WTC11 (cell line): Measurements from ENCODE around the gene SYPL2. TPM values are rescaled to one million over a fixed set of nuclear protein-coding genes. Genes with fewer than 3 reads are reported as not detected.

Experiments used
- ATAC-seq: fragments of 200-7000 bp; cut with Tn5 transposase; 2 replicates; pipeline ENCODE4 v1.10.0; 2021; ENCODE audit warnings: mild to moderate bottlenecking, moderate library complexity
- CTCF ChIA-PET: fragments of 300-600 bp; sonication (Branson Sonifier 250); formaldehyde crosslinking; loops from one replicate; lab custom pipeline; 2021; ENCODE audit warnings: antibody characterized with exemption; lab: Charles Lee
- POLR2A ChIA-PET: fragments of 350-600 bp; sonication (Branson Sonifier 250); formaldehyde crosslinking; loops from one replicate; lab custom pipeline; 2021; ENCODE audit warnings: antibody characterized with exemption; lab: Charles Lee
- DNase-seq: peaks from one replicate; pipeline ENCODE4 v3.0.0; 2021; ENCODE audit warnings: low spot score
- H3K27ac Mint-ChIP-seq: 2 replicates; pipeline ENCODE4 v1.8.0; 2021; ENCODE audit warnings: mixed read lengths
- H3K27me3 Mint-ChIP-seq: 2 replicates; pipeline ENCODE4 v1.8.0; 2021; ENCODE audit warnings: low read depth, mild to moderate bottlenecking, moderate library complexity, mixed read lengths
- H3K36me3 Mint-ChIP-seq: 2 replicates; pipeline ENCODE4 v1.8.0; 2021; ENCODE audit warnings: mixed read lengths
- H3K4me1 Mint-ChIP-seq: 2 replicates; pipeline ENCODE4 v1.8.0; 2022; ENCODE audit warnings: mixed read lengths
- H3K4me3 Mint-ChIP-seq: 2 replicates; pipeline ENCODE4 v1.8.0; 2021; ENCODE audit warnings: mild to moderate bottlenecking, moderate library complexity, mixed read lengths
- H3K9me3 Mint-ChIP-seq: 2 replicates; pipeline ENCODE4 v1.8.0; 2021; ENCODE audit warnings: mixed read lengths
- ARID4B ChIP-seq: sonication (generic); formaldehyde crosslinking; IDR thresholded peaks from 2 replicates; pipeline ENCODE4 v1.8.0; 2023; ENCODE audit warnings: missing genetic modification reagents, mild to moderate bottlenecking, borderline replicate concordance
- ATF2 ChIP-seq: sonication (generic); formaldehyde crosslinking; IDR thresholded peaks from 2 replicates; pipeline ENCODE4 v1.8.1; 2022; ENCODE audit warnings: low read depth, missing genetic modification reagents, borderline replicate concordance
- ATF6 ChIP-seq: sonication (generic); formaldehyde crosslinking; IDR thresholded peaks from 2 replicates; pipeline ENCODE4 v1.8.1; 2023; ENCODE audit warnings: mild to moderate bottlenecking, missing genetic modification reagents
- SMAD3 ChIP-seq: sonication (generic); formaldehyde crosslinking; IDR thresholded peaks from 2 replicates; pipeline ENCODE4 v1.8.0; 2022; ENCODE audit warnings: missing genetic modification reagents, mild to moderate bottlenecking, borderline replicate concordance
- TP53 ChIP-seq: sonication (generic); formaldehyde crosslinking; IDR thresholded peaks from 2 replicates; pipeline ENCODE4 v1.8.1; 2023; ENCODE audit warnings: mild to moderate bottlenecking, missing genetic modification reagents
- ZNF317 ChIP-seq: sonication (generic); formaldehyde crosslinking; IDR thresholded peaks from 2 replicates; pipeline ENCODE4 v1.8.1; 2023; ENCODE audit warnings: low read depth, mild to moderate bottlenecking, moderate library complexity, missing genetic modification reagents, borderline replicate concordance
- ZNF423 ChIP-seq: fragments of 250-450 bp; sonication (Bioruptor Pico); IDR thresholded peaks from 2 replicates; pipeline ENCODE4 v2.1.2; 2022; ENCODE audit warnings: mild to moderate bottlenecking, moderate library complexity
- total RNA-seq: library from RNA; stranded (reverse); gene quantifications from 3 replicates; pipeline ENCODE4 v1.2.3, GENCODE V29; 2021
- TF ChIP-seq, protein P1 (sequence below): fragments of 250-450 bp; sonication (Bioruptor Pico); IDR thresholded peaks from 2 replicates; pipeline ENCODE4 v1.9.0; 2021; ENCODE audit warnings: moderate library complexity, mild to moderate bottlenecking, inconsistent platforms, borderline replicate concordance
- TF ChIP-seq, protein P2 (sequence below): sonication (generic); formaldehyde crosslinking; IDR thresholded peaks from 2 replicates; pipeline ENCODE4 v1.8.1; 2023; ENCODE audit warnings: mild to moderate bottlenecking, moderate library complexity, missing genetic modification reagents
- TF ChIP-seq, protein P3 (sequence below): sonication (generic); formaldehyde crosslinking; IDR thresholded peaks from 2 replicates; pipeline ENCODE4 v1.8.0; 2022; ENCODE audit warnings: mild to moderate bottlenecking, missing genetic modification reagents
- TF ChIP-seq, protein P4 (sequence below): sonication (generic); formaldehyde crosslinking; IDR thresholded peaks from 2 replicates; pipeline ENCODE4 v1.8.0; 2022; ENCODE audit warnings: mild to moderate bottlenecking, missing genetic modification reagents
- TF ChIP-seq, protein P5 (sequence below): fragments of 250-450 bp; sonication (Bioruptor Pico); IDR thresholded peaks from 2 replicates; pipeline ENCODE4 v1.9.0; 2021; ENCODE audit warnings: mild to moderate bottlenecking

The SYPL2 gene
- total RNA-seq, 1 experiment from 2014 or later: 3.7 TPM

- TF ChIP-seq ATF6 (CRISPR knock-in tag): no peak
- TF ChIP-seq SMAD3 (CRISPR knock-in tag): no peak
- TF ChIP-seq, protein P1, sequence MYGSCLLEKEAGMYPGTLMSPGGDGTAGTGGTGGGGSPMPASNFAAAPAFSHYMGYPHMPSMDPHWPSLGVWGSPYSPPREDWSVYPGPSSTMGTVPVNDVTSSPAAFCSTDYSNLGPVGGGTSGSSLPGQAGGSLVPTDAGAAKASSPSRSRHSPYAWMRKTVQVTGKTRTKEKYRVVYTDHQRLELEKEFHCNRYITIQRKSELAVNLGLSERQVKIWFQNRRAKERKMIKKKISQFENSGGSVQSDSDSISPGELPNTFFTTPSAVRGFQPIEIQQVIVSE (CRISPR knock-in tag): no peak
- TF ChIP-seq, protein P2, sequence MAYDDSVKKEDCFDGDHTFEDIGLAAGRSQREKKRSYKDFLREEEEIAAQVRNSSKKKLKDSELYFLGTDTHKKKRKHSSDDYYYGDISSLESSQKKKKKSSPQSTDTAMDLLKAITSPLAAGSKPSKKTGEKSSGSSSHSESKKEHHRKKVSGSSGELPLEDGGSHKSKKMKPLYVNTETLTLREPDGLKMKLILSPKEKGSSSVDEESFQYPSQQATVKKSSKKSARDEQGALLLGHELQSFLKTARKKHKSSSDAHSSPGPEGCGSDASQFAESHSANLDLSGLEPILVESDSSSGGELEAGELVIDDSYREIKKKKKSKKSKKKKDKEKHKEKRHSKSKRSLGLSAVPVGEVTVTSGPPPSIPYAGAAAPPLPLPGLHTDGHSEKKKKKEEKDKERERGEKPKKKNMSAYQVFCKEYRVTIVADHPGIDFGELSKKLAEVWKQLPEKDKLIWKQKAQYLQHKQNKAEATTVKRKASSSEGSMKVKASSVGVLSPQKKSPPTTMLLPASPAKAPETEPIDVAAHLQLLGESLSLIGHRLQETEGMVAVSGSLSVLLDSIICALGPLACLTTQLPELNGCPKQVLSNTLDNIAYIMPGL (CRISPR knock-in tag): peak; percentile 67; the same call in 1 of the 2 replicates
- TF ChIP-seq, protein P3, sequence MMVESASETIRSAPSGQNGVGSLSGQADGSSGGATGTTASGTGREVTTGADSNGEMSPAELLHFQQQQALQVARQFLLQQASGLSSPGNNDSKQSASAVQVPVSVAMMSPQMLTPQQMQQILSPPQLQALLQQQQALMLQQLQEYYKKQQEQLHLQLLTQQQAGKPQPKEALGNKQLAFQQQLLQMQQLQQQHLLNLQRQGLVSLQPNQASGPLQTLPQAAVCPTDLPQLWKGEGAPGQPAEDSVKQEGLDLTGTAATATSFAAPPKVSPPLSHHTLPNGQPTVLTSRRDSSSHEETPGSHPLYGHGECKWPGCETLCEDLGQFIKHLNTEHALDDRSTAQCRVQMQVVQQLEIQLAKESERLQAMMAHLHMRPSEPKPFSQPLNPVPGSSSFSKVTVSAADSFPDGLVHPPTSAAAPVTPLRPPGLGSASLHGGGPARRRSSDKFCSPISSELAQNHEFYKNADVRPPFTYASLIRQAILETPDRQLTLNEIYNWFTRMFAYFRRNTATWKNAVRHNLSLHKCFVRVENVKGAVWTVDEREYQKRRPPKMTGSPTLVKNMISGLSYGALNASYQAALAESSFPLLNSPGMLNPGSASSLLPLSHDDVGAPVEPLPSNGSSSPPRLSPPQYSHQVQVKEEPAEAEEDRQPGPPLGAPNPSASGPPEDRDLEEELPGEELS (CRISPR knock-in tag): peak; percentile 44; the same call in 1 of the 2 replicates
- no peak for TF ChIP-seq ZNF423 (CRISPR knock-in tag)
- no peak for TF ChIP-seq ATF2
Measured at GRCh38 chr1:109509176-109510134, 43.1 kb downstream of the SYPL2 start, which contains the start of gene AMIGO1 (continued).

DNA sequence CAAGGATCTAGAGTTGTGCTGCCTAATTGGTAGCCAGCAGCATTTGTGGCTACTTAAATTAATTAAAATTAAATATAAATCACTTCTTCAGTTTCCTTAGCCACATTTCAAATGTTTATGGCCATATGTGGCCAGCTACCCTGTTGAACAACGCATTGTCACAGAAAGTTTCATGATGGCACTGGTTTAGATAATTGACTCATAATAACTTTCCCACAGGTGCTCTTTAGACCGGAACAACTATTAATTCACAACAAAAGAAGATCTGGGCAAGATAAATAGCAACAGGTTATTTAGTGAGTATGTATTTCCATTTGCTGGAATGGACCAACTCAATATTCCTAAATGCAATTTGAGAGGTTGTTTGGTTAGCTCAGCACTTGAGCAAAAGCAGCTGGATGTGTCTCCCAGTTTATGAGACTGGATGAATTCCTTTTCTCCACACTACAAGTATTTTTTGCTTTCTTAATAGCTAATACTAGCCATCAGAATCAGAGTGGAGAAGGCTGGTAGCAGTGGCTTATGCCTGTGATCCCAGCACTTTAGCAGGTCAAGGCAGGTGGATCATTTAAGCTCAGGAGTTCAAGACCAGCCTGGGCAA, 46.9 kb downstream of the SYPL2 start:
- POLR2A ChIA-PET: no interaction called here
- Mint-ChIP-seq H3K9me3 (no peaks in the 10 kb centered on the region), H3K27ac (no peak overlapping the region), H3K4me3 (no peak overlapping the region), H3K36me3 (no peaks in the 10 kb centered on the region), H3K4me1 (peaks cover 16% of the 10 kb centered on the region), H3K27me3 (peaks cover 45% of the 10 kb centered on the region)
- TF ChIP-seq, protein P4, sequence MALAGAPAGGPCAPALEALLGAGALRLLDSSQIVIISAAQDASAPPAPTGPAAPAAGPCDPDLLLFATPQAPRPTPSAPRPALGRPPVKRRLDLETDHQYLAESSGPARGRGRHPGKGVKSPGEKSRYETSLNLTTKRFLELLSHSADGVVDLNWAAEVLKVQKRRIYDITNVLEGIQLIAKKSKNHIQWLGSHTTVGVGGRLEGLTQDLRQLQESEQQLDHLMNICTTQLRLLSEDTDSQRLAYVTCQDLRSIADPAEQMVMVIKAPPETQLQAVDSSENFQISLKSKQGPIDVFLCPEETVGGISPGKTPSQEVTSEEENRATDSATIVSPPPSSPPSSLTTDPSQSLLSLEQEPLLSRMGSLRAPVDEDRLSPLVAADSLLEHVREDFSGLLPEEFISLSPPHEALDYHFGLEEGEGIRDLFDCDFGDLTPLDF (CRISPR knock-in tag): no peak
- CTCF ChIA-PET: interaction anchor here (0.6 to 5.6 kb wide), 7 partner anchors 11 to 127 kb away, joined by 4 to 56 read pairs (median 5); partner anchors contain the start of gene CYB561D1
- DNase-seq: no peak
- no peak for ATAC-seq

DNA sequence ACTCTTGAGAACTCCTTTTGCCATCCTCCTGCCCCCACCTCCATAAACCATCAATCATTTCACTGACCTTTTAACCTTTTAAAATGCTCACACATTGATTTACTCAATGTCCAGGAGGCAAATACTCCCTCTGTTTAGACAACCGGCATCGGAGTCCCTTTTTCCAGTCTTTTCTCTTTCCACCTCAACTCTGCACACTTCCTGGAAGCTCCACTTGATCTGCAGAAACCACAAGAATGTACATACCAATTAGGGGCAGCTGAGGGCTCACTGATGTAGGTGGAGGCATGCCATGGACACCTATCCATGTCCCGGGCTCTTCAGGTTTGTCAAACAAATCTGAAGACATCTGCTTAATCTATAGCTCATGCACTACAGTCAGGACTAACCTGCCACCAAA, 48.5 kb downstream of the SYPL2 start:
- CTCF ChIA-PET: interaction anchor here (0.7 to 5.6 kb wide), 4 partner anchors 16 to 470 kb away, joined by 3 to 56 read pairs (median 14); partner anchors contain the start of genes AHCYL1 and CYB561D1
- Mint-ChIP-seq H3K4me1 (peaks cover 9% of the 10 kb centered on the region), H3K9me3 (no peaks in the 10 kb centered on the region), H3K27ac (no peak overlapping the region), H3K27me3 (peaks cover 32% of the 10 kb centered on the region), H3K4me3 (no peak overlapping the region), H3K36me3 (no peaks in the 10 kb centered on the region)
- ATAC-seq (no peak), DNase-seq (no peak)
- POLR2A ChIA-PET: interaction anchor here (0.5 kb wide), 1 partner anchor 63 kb away, joined by 3 read pairs; no protein-coding TSS in a partner anchor
- TF ChIP-seq ARID4B: no peak
- TF ChIP-seq, protein P5, sequence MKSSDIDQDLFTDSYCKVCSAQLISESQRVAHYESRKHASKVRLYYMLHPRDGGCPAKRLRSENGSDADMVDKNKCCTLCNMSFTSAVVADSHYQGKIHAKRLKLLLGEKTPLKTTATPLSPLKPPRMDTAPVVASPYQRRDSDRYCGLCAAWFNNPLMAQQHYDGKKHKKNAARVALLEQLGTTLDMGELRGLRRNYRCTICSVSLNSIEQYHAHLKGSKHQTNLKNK (CRISPR knock-in tag): no peak
- no peak for TF ChIP-seq ATF2
- no peak for TF ChIP-seq TP53 (CRISPR knock-in tag)
- TF ChIP-seq ZNF317 (CRISPR knock-in tag): no peak
